Prostate gland (tissue), 2 donors: ENCODE measurements around the gene MAML1. TPM values are rescaled to one million over a fixed set of nuclear protein-coding genes. Genes with fewer than 3 reads are reported as not detected.

Source experiments
- DNase-seq: peaks from one replicate; pipeline ENCODE4 v3.0.0-alpha.2; 2019; ENCODE audit warnings: low spot score
- H3K27ac ChIP-seq, 2 donors: fragments of 200-600 bp; sonication (generic); 2 replicates each; pipeline ENCODE4 v1.5.1; 2017 to 2019
- H3K27me3 ChIP-seq: fragments of 200-600 bp; sonication (generic); replicated peaks from 2 replicates; pipeline ENCODE4 v1.5.1; 2019; ENCODE audit not compliant: insufficient read depth
- H3K36me3 ChIP-seq, 2 donors: fragments of 200-600 bp; sonication (generic); 1 replicate in 1 of 2; 2 replicates in 1 of 2; pipeline versions ENCODE4 v1.5.1 to v1.8.1; 2017 to 2019
- H3K4me1 ChIP-seq: fragments of 200-600 bp; sonication (generic); replicated peaks from 2 replicates; pipeline ENCODE4 v1.5.1; 2019
- H3K4me3 ChIP-seq, 2 donors: fragments of 200-600 bp; sonication (generic); 2 replicates each; pipeline ENCODE4 v1.5.1; 2017 to 2019
- H3K9me3 ChIP-seq: fragments of 200-600 bp; sonication (generic); 2 replicates; pipeline ENCODE4 v1.5.1; 2017
- POLR2A ChIP-seq: fragments of 450-650 bp; IDR thresholded peaks from one replicate; pipeline ENCODE4 v1.6.1; 2016; ENCODE audit warnings: antibody characterized with exemption, mild to moderate bottlenecking
- POLR2AphosphoS5 ChIP-seq: sonication (generic); formaldehyde crosslinking; IDR thresholded peaks from one replicate; pipeline ENCODE4 v1.6.1; 2017; ENCODE audit warnings: antibody characterized with exemption
- WGBS: methylation state at CpG from one replicate; pipeline ENCODE4 v1.1.5; 2018; 5-methylcytosine and 5-hydroxymethylcytosine counted together
- intact Hi-C: fragments of 100-400 bp; cut with DNase I; formaldehyde crosslinking; loops from one replicate; pipeline ENCODE4 v1.14.2; 2022
- microRNA counts, 2 donors: library from miRNA; unstranded; fragments of <30 nt; microRNA quantifications; one replicate each; lab custom pipeline; 2016 to 2017
- microRNA-seq: library from miRNA; unstranded; fragments of <30 nt; microRNA quantifications from one replicate; pipeline ENCODE4, GENCODE V29; 2016
- small RNA-seq, 2 donors: library from RNA; depleted of rRNA; stranded (forward); fragments of <200 nt; gene quantifications; one replicate each; pipeline ENCODE3, GENCODE V24; 2016
- total RNA-seq, 2 donors: library from RNA; depleted of rRNA; stranded (reverse); fragments of >200 nt; gene quantifications; one replicate each; pipeline ENCODE4 v1.1.0, GENCODE V29; 2016
- TF ChIP-seq, protein P1 (sequence below), 4 experiments: fragments of 200-600 bp in 2 of 4; fragments of 450-650 bp in 2 of 4; sonication (generic) in 2 of 4; IDR thresholded peaks; 1 replicate in 3 of 4; 2 replicates in 1 of 4; pipeline ENCODE4 v1.5.1; 2016 to 2019; ENCODE audit warnings: antibody characterized with exemption in 4 of 4, mild to moderate bottlenecking in 2 of 4, moderate library complexity in 2 of 4

The MAML1 gene
- total RNA-seq, 2 donors from 2014 or later: 33.9 to 54.7 TPM

DNA sequence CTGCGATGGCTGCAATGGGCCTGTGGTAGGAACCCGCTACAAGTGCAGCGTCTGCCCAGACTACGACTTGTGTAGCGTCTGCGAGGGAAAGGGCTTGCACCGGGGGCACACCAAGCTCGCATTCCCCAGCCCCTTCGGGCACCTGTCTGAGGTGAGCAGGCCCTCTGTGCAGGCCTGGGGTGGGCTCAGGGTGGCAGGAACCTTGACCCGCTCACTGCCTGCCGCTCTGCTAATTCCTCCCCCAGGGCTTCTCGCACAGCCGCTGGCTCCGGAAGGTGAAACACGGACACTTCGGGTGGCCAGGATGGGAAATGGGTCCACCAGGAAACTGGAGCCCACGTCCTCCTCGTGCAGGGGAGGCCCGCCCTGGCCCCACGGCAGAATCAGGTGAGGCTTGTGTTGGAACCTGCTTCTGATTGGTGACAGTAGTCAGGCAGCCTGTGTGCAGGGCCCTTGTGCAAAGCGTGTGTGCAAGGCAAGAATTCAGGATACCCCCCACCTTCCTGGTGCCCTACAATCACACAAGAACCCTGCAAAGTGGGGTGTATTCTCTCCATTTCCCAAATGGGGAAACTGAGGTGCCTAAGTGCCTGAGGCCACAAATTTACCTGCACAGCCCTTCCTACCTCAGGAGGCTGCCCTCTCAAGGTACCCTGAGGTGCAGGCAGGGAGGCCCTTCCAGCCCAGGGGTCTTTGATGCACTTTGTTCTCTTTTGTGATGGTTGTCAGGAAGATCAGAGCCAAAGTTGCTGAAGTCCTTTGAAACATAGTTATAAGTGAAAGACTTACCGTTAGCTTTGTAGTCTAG is 91.5 kb downstream of the MAML1 start:
- Histone ChIP-seq H3K4me1 (peaks cover 27% of the 10 kb centered on the region), H3K4me3 (no peak overlapping the region), H3K36me3 (peaks cover 26 to 33% of the 10 kb centered on the region in 2 donors)

DNA sequence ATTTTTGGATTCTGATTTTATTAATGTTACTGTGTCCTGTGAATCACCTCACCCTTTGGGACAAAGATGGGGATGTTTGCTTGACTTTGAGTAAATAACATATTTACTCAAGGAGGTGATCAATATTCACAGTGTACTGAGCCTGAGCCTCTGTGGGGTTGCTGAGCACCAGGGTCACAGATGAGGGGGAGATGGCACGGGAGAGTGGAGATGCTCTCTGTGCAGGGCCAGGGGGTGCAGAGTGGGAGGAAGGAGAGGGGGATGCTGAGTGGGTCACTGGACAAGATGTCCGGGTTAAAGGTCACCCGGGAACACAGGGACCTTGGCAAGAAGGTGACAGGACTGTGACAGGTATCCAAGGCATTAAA is 92.1 kb downstream of the MAML1 start:
- Histone ChIP-seq H3K36me3 (peaks cover 26 to 33% of the 10 kb centered on the region in 2 donors), H3K27ac (no peak overlapping the region), H3K4me3 (no peak overlapping the region), H3K4me1 (peaks cover 21% of the 10 kb centered on the region), H3K9me3 (no peaks in the 10 kb centered on the region), H3K27me3 (no peaks in the 10 kb centered on the region)
- DNase-seq: no peak
- 78% methylated on average over 3 of the region's 3 CpGs for WGBS
- no peak for TF ChIP-seq POLR2A
- no peak for TF ChIP-seq POLR2AphosphoS5
- intact Hi-C loops: loop anchor here (5.0 kb wide), 2 partner anchors 33 to 127 kb away; partner anchors contain the start of genes CANX and MRNIP

More for the DNA sequence above, 91.5 kb downstream of the MAML1 start:
- WGBS: 91% methylated on average over 21 of the region's 22 CpGs
- Histone ChIP-seq H3K9me3 (no peaks in the 10 kb centered on the region), H3K27ac (no peak overlapping the region), H3K27me3 (no peaks in the 10 kb centered on the region)
- DNase-seq: no peak
- intact Hi-C loops: loop anchor here (5.0 kb wide), 2 partner anchors 33 to 127 kb away; partner anchors contain the start of genes CANX and MRNIP
- no peak for TF ChIP-seq POLR2AphosphoS5
- TF ChIP-seq, protein P1, sequence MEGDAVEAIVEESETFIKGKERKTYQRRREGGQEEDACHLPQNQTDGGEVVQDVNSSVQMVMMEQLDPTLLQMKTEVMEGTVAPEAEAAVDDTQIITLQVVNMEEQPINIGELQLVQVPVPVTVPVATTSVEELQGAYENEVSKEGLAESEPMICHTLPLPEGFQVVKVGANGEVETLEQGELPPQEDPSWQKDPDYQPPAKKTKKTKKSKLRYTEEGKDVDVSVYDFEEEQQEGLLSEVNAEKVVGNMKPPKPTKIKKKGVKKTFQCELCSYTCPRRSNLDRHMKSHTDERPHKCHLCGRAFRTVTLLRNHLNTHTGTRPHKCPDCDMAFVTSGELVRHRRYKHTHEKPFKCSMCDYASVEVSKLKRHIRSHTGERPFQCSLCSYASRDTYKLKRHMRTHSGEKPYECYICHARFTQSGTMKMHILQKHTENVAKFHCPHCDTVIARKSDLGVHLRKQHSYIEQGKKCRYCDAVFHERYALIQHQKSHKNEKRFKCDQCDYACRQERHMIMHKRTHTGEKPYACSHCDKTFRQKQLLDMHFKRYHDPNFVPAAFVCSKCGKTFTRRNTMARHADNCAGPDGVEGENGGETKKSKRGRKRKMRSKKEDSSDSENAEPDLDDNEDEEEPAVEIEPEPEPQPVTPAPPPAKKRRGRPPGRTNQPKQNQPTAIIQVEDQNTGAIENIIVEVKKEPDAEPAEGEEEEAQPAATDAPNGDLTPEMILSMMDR (IDR thresholded peaks at IDR 0.05): no peak
- TF ChIP-seq POLR2A: no peak

DNA sequence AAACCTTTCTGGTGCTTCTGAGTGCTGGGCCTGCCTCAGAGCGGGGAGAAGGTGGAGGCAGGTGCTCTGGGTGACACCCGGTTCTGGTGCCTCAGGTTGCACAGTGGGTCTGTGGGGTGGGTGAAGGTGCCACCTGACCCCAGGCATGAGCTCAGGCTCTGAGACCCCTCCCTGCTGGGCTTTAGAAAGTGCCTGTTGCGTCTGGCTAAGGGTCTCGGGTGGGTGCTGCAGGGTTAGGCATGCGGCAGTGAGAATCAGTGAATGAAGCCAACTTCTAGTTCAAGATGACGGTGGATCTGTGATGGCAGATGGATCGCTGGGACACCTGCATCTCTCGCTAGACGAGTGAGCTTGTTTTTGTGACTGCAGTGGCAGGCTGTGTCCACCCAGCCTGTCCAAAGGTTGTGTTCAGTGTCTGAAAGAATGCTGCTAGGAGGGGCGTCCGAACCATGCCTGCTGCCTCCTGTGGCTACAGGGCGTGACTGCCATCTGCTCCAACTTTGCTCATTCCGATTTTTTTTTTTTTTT is 93.1 kb downstream of the MAML1 start:
- TF ChIP-seq POLR2AphosphoS5 (no peak), POLR2A (no peak)
- TF ChIP-seq, protein P1 (IDR thresholded peaks at IDR 0.05): no peak
- no peak overlapping the region for H3K4me3 ChIP-seq
- no peak overlapping the region for H3K27ac ChIP-seq
- peaks cover 26 to 33% of the 10 kb centered on the region in 2 donors for H3K36me3 ChIP-seq
- peaks cover 20% of the 10 kb centered on the region for H3K4me1 ChIP-seq
- no peak for DNase-seq
- H3K27me3 ChIP-seq: no peaks in the 10 kb centered on the region
- intact Hi-C loops: no loop called here
- H3K9me3 ChIP-seq: no peaks in the 10 kb centered on the region
- WGBS: 83% methylated on average over 13 of the region's 13 CpGs

MicroRNA genes within 50 kb of the gene (microRNA counts, 767-probe panel; counts per million panel counts)
- 0 to 431 counts per million in 2 donors for microRNA hsa-miR-1229 (lab: Ali Mortazavi, UCI)

Small RNAs within 50 kb of the gene (microRNA-seq; reads per million reads assigned to microRNA genes)
- gene MIR1229: 1.8 reads per million, percentile 26 among the genes with 10 or more reads in this experiment

Small RNAs within 50 kb of the gene (small RNA-seq; reads per million reads assigned to genes)
- 0.09 to 0.30 reads per million in 2 donors for gene MIR1229

Other genes with a start within 250 kb of the MAML1 start
- gene RUFY1, start 182.3 kb upstream of the MAML1 start, total RNA-seq: 10 to 100 TPM; 48.7 to 55.6 TPM
- 100 to 1,000 TPM; 260 to 398 TPM for gene HNRNPH1, start 109.2 kb upstream of the MAML1 start, total RNA-seq
- gene CBY3, start 51.8 kb upstream of the MAML1 start, total RNA-seq: 1 to 10 TPM in 1 of 2 donors, not detected in 1; 5.0 TPM
- gene CANX, start 33.9 kb upstream of the MAML1 start, total RNA-seq: 100 to 1,000 TPM; 341 to 468 TPM
- 1 to 10 TPM; 7.8 to 8.2 TPM for gene LTC4S, start 61.2 kb downstream of the MAML1 start, total RNA-seq
- 100 to 1,000 TPM in 1 of 2 donors, 10 to 100 TPM in 1; 82.7 to 142 TPM for gene MGAT4B, start 74.0 kb downstream of the MAML1 start, total RNA-seq
- 100 to 1,000 TPM; 377 to 527 TPM for gene SQSTM1, start 88.1 kb downstream of the MAML1 start, total RNA-seq
- gene MRNIP, start 126.0 kb downstream of the MAML1 start, total RNA-seq: 10 to 100 TPM; 30.0 to 55.2 TPM
- 100 to 1,000 TPM in 1 of 2 donors, 10 to 100 TPM in 1; 64.1 to 163 TPM for gene TBC1D9B, start 175.1 kb downstream of the MAML1 start, total RNA-seq